Activated naive CD8-positive, alpha-beta T cell treated with anti-CD3 and anti-CD28 coated beads for 36 hours (primary cell): ENCODE data around the gene KANK4. TPM values are rescaled to one million over a fixed set of nuclear protein-coding genes. Genes with fewer than 3 reads are reported as not detected.

ENCODE experiments used
- DNase-seq: peaks from one replicate; pipeline ENCODE4 v3.0.0; 2021
- H3K27ac Mint-ChIP-seq: one replicate; pipeline ENCODE4 v1.8.0; 2022; ENCODE audit warnings: mild to moderate bottlenecking, moderate library complexity, mixed read lengths
- H3K27me3 Mint-ChIP-seq: one replicate; pipeline ENCODE4 v1.8.0; 2022; ENCODE audit warnings: mild to moderate bottlenecking, mixed read lengths
- H3K36me3 Mint-ChIP-seq: one replicate; pipeline ENCODE4 v1.8.0; 2021; ENCODE audit warnings: mild to moderate bottlenecking, mixed read lengths
- H3K4me1 Mint-ChIP-seq: one replicate; pipeline ENCODE4 v1.8.0; 2021; ENCODE audit warnings: mixed read lengths
- H3K4me3 Mint-ChIP-seq: one replicate; pipeline ENCODE4 v1.8.0; 2022; ENCODE audit warnings: mild to moderate bottlenecking, moderate library complexity, mixed read lengths
- H3K9me3 Mint-ChIP-seq: one replicate; pipeline ENCODE4 v1.8.0; 2022; ENCODE audit warnings: mixed read lengths
- total RNA-seq, 2 experiments: library from RNA; stranded (reverse); gene quantifications; one replicate each; pipeline ENCODE4 v1.2.3, GENCODE V29; 2021

Gene KANK4
- total RNA-seq, 2 experiments from 2014 or later = not detected

DNA sequence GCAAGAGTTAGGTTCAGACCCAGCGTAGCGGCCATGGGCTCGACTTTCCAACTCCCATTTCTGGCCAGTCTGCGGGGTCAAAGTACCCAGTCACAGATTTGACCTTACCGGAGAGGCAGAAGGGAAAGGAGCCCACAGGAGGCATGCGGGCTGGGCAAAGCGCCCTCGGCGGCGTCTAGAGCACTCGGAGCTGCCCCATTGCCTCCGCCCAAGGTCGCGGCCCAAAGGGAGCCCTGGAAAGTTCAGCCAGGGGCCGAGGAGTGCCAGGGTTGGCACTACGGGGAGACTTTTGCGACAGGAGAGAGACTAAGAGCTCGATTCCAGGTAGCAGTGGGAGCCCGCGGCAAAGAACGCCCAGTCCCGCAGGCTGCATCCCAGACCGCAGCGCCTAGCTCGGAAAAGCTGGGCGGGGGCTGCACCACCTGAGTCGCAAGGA, 896 bp downstream of the KANK4 start:
- DNase-seq = no peak
- Mint-ChIP-seq H3K4me3 (no peak overlapping the region), H3K4me1 (no peaks in the 10 kb centered on the region), H3K36me3 (no peaks in the 10 kb centered on the region), H3K27ac (no peak overlapping the region), H3K27me3 (peaks cover 49% of the 10 kb centered on the region), H3K9me3 (no peaks in the 10 kb centered on the region)

DNA sequence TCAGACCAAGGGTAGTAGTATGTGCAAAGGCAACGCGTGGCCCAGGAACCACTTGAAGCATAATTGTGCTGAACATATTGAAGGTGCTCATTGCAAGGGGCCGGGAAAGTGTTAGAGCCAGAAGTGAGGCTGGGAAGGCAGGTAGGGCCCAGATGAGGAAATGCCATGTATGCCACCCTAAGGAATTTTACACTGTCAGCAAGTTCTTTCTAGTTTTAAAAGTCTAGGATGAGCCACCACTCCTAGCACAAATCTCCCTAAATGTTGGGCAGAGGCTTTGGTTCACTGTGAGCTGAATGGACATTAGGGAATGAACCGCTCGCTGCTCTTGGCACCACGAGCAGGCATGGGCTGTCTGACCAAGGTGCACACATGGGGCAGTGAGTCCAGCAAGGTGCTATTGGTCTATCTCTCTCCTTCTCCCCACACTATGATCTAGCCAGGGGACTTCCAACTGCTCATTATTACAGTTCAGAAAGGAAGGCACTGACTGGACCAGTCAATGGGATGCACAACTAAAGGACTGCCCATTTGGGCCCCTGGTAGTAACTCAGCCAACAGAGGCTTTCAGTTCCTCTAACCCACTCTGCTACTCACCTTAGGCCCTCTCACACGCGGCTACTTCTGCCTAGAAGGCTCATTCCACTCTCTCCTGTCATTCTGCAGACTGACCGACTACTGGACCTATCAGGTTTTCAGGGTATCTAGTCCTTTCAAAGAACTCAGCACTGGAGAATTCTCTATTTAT, 2.0 kb downstream of the KANK4 start:
- no peaks in the 10 kb centered on the region for H3K4me1 Mint-ChIP-seq
- no peaks in the 10 kb centered on the region for H3K9me3 Mint-ChIP-seq
- H3K36me3 Mint-ChIP-seq = no peaks in the 10 kb centered on the region
- no peak overlapping the region for H3K27ac Mint-ChIP-seq
- DNase-seq = no peak
- H3K27me3 Mint-ChIP-seq = peaks cover 48% of the 10 kb centered on the region
- H3K4me3 Mint-ChIP-seq = no peak overlapping the region

DNA sequence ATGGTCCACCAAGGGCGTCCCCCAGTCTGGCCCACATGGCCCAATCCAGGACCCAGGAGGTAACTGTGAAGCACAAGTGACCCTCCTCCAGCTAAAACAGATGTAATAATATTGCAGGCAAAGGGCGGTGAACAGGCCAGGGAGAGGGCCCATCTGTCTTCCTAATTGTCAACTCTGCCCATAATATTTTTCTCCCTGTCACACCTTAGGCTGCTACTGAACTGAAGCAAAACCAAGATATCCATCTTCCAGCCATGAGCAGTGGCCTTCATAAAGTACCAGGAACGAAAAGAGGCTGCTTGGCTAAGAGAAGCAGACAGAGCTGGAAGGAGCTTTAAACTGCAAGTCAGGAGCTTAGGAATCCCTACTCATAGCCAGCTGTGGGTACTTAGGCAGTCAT, 3.1 kb downstream of the KANK4 start:
- DNase-seq = no peak
- Mint-ChIP-seq H3K27ac (no peak overlapping the region), H3K9me3 (no peaks in the 10 kb centered on the region), H3K27me3 (peaks cover 40% of the 10 kb centered on the region), H3K36me3 (no peaks in the 10 kb centered on the region), H3K4me3 (no peak overlapping the region), H3K4me1 (no peaks in the 10 kb centered on the region)

DNA sequence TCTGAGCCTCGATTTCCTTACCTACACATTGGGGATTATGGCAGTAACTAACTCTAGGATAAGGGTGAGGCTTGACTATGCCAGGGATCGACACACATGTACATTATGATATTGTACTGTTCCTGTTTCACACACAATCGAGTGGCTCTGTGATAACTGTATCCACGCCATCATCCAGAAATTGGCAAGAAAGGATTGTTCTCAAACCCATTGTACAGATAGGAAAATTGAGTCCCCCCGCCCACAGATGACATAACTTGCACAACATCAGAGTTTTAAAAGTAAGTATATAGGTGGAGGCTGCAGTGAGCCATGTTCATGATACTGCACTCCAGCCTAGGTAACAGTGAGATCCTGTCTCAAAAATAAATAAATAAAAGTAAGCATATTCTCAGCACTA, 3.8 kb downstream of the KANK4 start:
- H3K4me1 Mint-ChIP-seq = no peaks in the 10 kb centered on the region
- H3K9me3 Mint-ChIP-seq = no peaks in the 10 kb centered on the region
- H3K36me3 Mint-ChIP-seq = no peaks in the 10 kb centered on the region
- H3K27ac Mint-ChIP-seq = no peak overlapping the region
- no peak overlapping the region for H3K4me3 Mint-ChIP-seq
- DNase-seq = no peak
- H3K27me3 Mint-ChIP-seq = peaks cover 33% of the 10 kb centered on the region

DNA sequence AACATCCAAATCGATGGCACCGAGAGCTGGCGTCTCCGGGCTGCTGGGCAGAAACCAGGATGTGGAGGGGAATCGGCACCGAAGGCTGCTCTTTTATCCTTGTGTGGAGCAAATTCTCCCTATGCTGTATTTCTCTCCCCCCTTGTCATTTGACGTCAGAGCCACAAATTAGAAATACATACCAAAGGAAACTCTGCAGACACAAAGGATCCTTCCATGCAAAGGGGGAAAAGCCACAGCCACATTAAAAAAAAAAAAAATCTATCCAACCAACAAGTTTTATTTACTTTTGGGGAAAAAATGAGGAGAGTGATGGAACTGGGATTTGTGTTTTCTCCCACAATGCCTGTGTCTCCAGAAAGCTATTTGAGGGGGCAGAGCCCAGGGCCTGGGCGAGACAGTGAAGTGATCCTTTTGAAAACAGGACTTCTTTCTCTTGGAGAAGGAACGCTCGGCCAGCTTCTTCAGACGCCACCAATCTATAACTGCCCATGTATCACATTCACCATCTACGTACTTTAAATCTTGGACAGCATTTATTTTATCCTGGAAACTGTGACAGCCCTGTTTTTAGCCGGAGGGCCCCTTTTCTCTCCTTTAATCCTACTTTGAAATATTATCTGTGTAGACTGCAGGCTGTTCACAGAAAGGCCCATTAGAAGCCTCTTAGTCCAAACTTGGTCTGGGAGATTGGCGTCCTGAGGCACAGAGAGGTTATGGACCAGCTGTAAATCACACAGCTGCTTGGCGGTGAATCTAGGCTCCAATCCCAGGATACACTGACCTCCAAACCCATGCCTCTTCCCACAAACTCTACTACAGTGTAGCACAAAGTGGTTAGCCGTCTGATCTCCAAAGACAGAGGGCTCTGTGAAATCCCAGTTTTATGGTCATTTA, 4.5 kb downstream of the KANK4 start:
- H3K9me3 Mint-ChIP-seq = no peaks in the 10 kb centered on the region
- H3K4me1 Mint-ChIP-seq = no peaks in the 10 kb centered on the region
- peaks cover 26% of the 10 kb centered on the region for H3K27me3 Mint-ChIP-seq
- no peak for DNase-seq
- H3K36me3 Mint-ChIP-seq = no peaks in the 10 kb centered on the region
- no peak overlapping the region for H3K4me3 Mint-ChIP-seq
- no peak overlapping the region for H3K27ac Mint-ChIP-seq

DNA sequence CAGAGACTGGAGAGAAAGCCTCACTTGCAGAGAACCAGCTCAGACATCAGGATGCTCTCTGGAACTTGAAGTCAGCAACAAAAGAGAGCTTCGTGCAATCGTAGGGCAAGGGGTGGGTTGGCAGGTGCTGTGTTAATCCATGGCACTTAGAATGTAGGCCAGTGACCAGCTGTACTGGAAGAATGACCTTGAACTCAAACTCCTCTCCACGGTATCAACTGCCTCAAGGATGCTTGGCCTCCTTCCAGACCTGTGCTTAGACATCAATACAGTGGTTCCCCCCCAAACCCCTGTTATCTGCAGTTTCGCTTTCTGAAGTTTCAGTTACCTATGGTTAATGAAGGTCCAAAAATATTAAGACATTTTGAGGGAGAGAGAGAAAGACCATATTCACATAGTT, 6.5 kb downstream of the KANK4 start:
- DNase-seq = no peak
- H3K4me1 Mint-ChIP-seq = no peaks in the 10 kb centered on the region
- no peaks in the 10 kb centered on the region for H3K9me3 Mint-ChIP-seq
- H3K27ac Mint-ChIP-seq = no peak overlapping the region
- H3K27me3 Mint-ChIP-seq = peaks cover 13% of the 10 kb centered on the region
- H3K4me3 Mint-ChIP-seq = no peak overlapping the region
- no peaks in the 10 kb centered on the region for H3K36me3 Mint-ChIP-seq

DNA sequence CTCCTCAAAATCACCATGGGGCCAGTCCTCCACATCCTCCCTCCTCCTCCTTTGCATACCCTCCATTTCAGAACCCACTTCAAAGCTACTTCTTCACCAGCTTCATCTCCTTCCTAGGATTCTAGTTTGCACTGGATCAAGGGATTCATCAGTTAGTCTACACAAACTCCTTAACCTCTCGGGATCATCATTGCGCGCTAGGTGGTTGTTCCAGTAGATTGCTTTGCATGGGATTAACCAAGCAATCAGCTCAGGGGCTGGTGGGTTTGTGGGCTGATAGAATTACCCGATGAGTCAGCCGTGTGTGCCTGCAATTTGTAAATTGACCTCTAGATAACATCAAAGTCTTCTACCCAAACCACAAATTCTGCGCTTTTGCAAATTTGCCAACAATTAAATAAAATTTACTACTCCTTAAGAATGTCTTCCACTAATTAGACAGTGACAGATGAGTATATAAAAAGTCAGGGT, 7.7 kb downstream of the KANK4 start:
- H3K27me3 Mint-ChIP-seq = peaks cover 4% of the 10 kb centered on the region

DNA sequence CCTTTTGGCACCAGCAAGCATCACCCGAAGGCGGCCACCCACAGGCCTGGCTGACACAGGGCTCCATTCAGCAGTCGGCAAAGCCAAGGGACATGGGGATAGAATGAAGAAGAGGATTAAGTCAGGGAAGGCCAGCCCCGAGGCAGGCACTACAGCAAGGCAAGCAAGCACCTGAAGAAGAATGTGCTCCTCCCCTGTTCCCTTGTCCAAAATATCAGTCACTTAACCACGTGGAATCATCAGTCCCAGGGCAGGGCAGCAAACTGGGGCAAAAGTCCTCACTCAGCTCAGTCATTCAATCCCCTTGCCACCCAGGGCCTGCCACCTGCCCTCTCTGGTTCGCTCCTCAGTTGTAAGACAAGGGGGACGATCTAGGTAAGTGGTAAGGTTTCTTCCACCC, 9.3 kb downstream of the KANK4 start:
- Mint-ChIP-seq H3K4me3 (no peak overlapping the region), H3K27me3 (peaks cover 4% of the 10 kb centered on the region), H3K27ac (no peak overlapping the region), H3K9me3 (no peaks in the 10 kb centered on the region), H3K4me1 (no peaks in the 10 kb centered on the region), H3K36me3 (no peaks in the 10 kb centered on the region)
- no peak for DNase-seq

More for the DNA sequence above, 7.7 kb downstream of the KANK4 start:
- DNase-seq = no peak
- Mint-ChIP-seq H3K27ac (no peak overlapping the region), H3K36me3 (no peaks in the 10 kb centered on the region), H3K4me1 (no peaks in the 10 kb centered on the region), H3K9me3 (no peaks in the 10 kb centered on the region), H3K4me3 (no peak overlapping the region)

DNA sequence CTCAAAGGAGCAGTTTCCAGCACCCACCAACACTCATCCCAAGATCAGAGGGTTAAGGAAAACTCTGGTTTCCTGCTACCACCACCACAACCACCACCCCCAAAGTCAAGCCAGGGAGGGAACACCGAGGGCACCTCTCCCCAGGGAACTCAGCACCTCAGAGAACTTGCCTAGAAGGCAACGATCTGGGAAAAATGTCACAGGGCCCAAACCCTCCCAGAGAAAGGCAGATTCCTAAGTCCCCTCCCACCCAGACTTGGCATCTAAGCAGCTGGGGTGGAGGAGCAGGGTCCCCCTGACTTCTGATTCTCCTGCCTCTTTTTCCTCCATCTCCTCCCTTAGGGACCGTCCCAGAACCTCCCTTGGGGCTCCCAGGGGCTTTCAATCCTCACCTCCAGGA, 10.6 kb downstream of the KANK4 start:
- Mint-ChIP-seq H3K9me3 (no peaks in the 10 kb centered on the region), H3K4me1 (no peaks in the 10 kb centered on the region)

DNA sequence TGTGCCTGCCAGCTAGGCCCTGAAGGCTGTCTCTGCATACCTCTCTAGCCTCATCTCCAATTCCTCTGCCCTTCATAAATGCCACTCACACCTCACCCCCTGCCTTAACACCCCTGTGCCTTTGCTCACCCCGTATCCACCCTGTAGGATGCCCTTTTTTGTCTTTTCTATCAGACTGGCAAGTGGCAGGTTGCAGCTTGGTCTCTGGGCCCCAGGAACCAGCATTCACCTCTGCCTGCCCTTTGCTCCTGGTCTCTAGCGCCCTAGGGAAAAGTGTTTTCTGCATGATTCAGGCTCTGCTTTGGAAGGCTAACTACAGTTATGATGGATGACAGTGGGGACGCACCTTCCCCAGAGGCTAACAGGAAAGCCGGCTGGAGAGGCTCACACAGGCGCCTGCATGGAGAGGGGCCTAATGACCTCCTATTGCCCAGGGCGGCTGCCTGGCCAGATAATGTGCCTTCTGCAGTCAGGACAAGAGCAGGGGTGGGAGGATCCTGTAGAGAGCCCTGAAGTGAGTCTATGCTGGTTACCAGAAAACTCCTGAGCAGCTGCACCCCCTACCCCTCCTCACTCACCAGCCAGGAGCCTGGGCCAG, 11.2 kb downstream of the KANK4 start:
- H3K9me3 Mint-ChIP-seq = no peaks in the 10 kb centered on the region
- DNase-seq = no peak
- H3K27ac Mint-ChIP-seq = no peak overlapping the region
- H3K36me3 Mint-ChIP-seq = no peaks in the 10 kb centered on the region
- H3K4me1 Mint-ChIP-seq = no peaks in the 10 kb centered on the region
- H3K4me3 Mint-ChIP-seq = no peak overlapping the region
- H3K27me3 Mint-ChIP-seq = no peaks in the 10 kb centered on the region

More for the DNA sequence above, 10.6 kb downstream of the KANK4 start:
- H3K4me3 Mint-ChIP-seq = no peak overlapping the region
- no peak overlapping the region for H3K27ac Mint-ChIP-seq
- DNase-seq = no peak
- H3K27me3 Mint-ChIP-seq = no peaks in the 10 kb centered on the region
- no peaks in the 10 kb centered on the region for H3K36me3 Mint-ChIP-seq

DNA sequence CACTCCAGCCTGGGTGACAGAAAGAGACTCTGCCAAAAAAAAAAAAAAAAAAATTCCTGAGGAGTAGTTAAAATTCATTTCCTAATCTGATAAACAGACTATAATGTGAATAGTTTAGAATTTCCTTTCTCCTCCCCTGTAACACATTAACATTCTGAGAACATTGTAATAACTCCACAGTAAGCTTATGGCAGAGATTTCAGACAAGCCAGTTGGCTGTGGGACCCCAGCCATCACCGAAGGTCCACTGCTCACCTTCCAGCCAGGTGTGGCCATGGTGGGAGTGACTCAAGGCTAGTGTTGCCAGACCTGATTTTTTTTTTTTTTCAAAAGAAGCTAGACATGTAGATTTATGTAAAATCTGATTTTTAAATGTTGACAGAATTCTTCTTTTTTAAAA, 11.8 kb downstream of the KANK4 start:
- no peak for DNase-seq
- Mint-ChIP-seq H3K27ac (no peak overlapping the region), H3K4me3 (no peak overlapping the region), H3K27me3 (no peaks in the 10 kb centered on the region), H3K36me3 (no peaks in the 10 kb centered on the region), H3K9me3 (no peaks in the 10 kb centered on the region), H3K4me1 (no peaks in the 10 kb centered on the region)

DNA sequence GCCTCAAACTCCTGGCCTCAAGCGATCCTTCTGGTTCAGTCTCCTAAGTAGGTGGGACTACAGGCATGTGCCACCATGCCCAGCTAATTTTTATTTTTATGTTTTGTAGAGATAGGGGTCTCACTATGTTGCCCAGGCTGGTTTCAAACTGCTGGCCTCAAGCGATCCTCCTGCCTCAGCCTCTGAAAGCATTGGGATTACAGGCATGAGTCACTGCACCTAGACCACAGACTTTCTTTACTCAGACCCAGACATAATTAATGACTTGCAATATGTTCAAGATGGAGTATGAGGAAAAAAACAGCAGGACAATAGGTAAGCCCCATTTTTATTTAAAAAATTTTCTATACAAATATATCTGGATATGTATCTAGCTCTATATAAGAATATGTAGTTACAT, 13.2 kb downstream of the KANK4 start:
- Mint-ChIP-seq H3K4me3 (no peak overlapping the region), H3K27me3 (no peaks in the 10 kb centered on the region), H3K36me3 (no peaks in the 10 kb centered on the region), H3K9me3 (no peaks in the 10 kb centered on the region), H3K4me1 (no peaks in the 10 kb centered on the region), H3K27ac (no peak overlapping the region)
- no peak for DNase-seq

DNA sequence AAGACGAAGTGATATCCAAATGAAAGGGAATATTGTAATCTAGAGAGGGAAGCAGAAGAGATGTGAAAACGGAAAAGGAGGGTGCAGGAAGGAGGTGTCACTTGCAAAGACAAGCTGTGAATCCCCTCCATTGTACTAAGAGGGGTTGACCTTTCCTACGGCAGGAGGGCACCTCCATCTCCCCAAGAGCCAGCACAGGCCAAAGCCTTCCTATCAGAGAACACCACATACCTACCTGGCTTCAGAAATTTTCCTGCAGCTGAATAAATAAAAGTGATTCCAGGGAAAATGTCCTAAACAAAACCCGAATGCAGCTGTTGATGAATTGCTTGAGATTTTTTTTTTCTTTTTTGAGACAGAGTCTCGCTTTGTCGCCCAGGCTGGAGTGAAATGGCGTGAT, 14.3 kb downstream of the KANK4 start:
- Mint-ChIP-seq H3K27ac (no peak overlapping the region), H3K27me3 (no peaks in the 10 kb centered on the region), H3K4me1 (no peaks in the 10 kb centered on the region), H3K9me3 (no peaks in the 10 kb centered on the region), H3K4me3 (no peak overlapping the region), H3K36me3 (no peaks in the 10 kb centered on the region)
- DNase-seq = no peak

DNA sequence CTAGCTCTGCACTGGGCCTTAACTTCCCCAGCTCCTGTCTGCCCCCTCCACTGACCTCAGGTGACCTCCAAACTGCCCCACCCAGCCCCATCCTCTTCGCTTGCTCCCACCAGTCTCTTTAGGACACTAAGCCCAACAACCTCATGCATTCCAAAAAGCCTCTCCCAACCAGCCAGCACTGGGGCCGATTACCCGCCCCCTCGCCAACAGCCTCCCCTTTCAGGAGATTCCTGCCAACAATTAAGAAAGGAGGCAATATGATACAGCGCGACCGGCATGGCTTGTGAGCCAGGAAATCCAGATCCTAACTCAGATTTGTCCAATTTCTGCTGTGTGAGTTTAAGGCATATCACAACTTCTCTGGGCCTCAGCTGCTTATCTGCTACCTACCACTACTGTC, 14.7 kb downstream of the KANK4 start:
- no peaks in the 10 kb centered on the region for H3K27me3 Mint-ChIP-seq
- H3K4me1 Mint-ChIP-seq = no peaks in the 10 kb centered on the region
- no peaks in the 10 kb centered on the region for H3K36me3 Mint-ChIP-seq
- DNase-seq = no peak
- H3K27ac Mint-ChIP-seq = no peak overlapping the region
- H3K9me3 Mint-ChIP-seq = no peaks in the 10 kb centered on the region
- H3K4me3 Mint-ChIP-seq = no peak overlapping the region

DNA sequence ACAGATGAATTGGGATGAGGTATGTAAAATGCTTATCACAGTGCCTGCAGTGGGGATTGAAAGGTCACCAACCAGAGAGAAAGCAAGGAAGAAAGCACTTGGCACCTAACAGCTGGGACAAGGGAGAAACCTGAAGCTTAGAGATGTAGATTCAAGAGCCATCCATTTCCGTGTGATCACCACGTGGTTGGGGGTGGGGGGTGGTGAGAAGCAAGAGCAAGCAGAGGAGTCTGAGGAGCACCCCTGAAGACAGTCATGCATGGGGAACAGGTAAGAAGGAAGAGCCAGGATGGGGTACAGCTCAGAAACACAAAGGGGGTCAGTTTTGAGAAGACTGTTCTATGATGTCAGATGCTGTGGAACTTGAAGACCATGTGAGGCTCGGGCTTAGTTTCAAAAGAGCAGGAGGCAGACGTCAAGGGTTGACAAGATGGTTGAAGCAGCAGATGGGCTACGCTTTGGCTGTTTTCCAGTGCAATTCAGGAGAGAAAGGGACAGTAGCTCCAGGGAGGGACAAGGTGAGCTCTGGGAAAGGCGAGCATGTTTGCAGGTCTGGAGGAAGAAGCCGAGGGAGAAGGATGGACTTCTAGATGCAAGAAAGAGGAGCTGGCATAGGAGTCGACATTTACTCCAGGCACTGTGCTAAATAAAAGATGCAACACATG, 17.4 kb downstream of the KANK4 start:
- DNase-seq = no peak
- no peaks in the 10 kb centered on the region for H3K36me3 Mint-ChIP-seq
- no peak overlapping the region for H3K4me3 Mint-ChIP-seq
- no peaks in the 10 kb centered on the region for H3K4me1 Mint-ChIP-seq
- no peaks in the 10 kb centered on the region for H3K9me3 Mint-ChIP-seq
- no peaks in the 10 kb centered on the region for H3K27me3 Mint-ChIP-seq
- H3K27ac Mint-ChIP-seq = no peak overlapping the region
